GM11168 (cell line): Measurements from ENCODE around the gene PTTG1IP.

Experiments used
- in situ Hi-C: fragments of 300-500 bp; cut with MboI; formaldehyde crosslinking; loops from one replicate; pipeline ENCODE4 v1.12.0; 2022; ENCODE audit warnings: low sequenced_read_pairs; ENCODE audit not compliant: unreplicated experiment

PTTG1IP gene, protein sequence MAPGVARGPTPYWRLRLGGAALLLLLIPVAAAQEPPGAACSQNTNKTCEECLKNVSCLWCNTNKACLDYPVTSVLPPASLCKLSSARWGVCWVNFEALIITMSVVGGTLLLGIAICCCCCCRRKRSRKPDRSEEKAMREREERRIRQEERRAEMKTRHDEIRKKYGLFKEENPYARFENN

DNA sequence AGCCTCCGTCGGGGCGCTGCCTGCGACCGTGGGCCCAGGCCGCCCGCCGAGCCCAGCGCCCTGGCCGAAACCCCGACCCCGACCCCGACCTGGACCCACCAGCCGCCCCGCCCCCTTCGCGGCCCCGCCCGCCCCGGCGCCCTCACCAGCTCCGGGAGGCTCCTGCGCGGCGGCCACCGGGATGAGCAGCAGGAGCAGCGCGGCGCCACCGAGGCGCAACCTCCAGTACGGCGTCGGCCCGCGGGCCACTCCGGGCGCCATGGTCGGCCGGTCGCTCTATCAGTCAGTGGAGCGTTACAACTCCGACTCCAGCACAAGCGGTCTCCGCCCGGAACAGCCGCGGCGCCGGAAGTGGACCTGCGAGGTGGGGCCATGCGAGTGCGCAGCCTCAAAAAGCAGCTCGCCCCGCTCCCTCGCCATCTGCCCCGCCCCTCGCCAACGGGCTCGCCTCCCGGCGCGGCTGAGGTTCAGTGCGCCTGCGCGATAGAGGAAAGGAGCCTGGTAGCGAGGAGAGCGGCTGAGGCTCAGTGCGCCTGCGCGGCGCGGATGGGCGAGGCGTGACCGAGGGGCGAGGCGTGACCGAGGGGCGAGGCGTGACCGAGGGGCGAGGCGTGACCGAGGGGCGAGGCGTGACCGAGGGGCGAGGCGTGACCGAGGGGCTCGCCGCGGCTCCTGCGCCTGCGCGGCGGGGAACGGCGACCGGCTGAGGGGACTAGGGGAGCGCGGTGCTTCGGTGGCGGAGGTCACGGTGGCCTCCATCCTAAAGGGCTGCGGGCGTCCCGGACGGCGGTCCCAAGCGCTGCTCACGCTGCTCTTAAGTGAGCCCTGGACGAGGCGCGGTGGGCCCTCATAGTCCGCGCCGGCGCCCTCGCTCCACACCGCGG lies at the start of gene PTTG1IP:
TSS of gene PTTG1IP (minus strand) at position 335 of the 884 bp plus-strand sequence. CDS start at position 261, 74 bp downstream.
- in situ Hi-C loops: no loop called here

DNA sequence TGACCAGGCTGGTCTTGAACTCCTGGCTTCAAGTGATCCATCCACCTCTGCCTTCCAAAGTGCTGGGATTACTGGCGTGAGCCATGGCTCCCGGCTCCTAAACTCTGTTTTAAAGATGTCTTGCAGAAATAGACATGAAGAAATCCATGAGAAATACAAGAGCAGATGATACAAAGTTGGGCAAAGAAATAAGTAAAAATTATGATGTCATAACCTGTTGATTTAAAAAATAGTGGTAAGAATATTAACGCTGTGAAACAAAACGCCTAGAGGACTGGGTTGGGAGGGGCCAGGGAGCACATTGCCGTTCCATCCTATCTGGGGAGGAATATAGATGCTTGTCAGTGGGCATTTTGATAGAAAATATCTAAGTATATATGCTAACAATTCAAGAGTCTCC lies 48.4 kb upstream of the PTTG1IP start:
- in situ Hi-C loops: no loop called here

DNA sequence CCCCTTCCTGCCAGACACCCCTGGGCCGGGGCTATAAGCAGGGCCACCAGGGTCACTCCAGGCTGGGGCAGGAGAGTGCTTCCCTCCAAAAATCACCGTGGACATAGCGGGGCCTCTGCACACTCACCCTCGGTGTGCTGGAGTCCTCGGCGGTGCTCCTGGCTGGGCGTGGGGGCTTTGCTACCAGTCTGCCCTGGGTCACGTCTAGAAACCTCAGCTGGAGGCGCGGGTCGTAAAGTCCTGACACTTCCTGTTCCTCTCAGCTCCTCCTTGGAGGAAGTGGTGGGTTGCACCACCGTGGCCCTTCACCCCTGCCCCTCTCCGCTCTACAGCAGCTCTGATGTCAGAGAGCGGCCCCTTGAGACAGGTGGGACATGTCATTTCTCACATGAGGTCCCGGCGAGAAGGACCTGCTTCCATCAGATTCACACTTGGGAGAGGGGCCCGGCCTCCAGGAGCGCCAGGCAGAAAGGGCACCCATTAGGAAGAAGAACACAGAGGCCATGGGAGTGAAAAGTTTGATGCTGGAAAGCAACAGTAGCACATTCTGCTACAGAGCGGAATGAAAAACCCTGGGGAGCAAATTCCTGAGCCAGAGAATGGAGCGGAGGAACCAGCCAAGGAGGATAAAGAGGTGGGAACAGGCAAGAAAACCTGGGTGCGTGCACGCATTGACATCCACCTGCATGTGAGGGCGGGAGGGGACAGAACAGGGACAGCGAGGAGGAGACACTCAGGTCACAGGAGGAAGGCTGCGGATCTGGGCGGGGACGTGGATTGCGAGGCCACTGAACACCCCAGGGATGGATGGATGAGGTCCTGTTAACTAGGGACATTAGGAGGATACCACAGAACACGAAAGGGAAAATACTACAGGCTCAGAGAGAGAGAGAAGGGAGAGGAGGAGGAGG lies 47.5 kb upstream of the PTTG1IP start, which contains the start of gene ITGB2:
TSS of gene ITGB2 (minus strand) at position 206 of the 911 bp plus-strand sequence. CDS start 10,117 bp downstream, outside the sequence.
- in situ Hi-C loops: no loop called here

DNA sequence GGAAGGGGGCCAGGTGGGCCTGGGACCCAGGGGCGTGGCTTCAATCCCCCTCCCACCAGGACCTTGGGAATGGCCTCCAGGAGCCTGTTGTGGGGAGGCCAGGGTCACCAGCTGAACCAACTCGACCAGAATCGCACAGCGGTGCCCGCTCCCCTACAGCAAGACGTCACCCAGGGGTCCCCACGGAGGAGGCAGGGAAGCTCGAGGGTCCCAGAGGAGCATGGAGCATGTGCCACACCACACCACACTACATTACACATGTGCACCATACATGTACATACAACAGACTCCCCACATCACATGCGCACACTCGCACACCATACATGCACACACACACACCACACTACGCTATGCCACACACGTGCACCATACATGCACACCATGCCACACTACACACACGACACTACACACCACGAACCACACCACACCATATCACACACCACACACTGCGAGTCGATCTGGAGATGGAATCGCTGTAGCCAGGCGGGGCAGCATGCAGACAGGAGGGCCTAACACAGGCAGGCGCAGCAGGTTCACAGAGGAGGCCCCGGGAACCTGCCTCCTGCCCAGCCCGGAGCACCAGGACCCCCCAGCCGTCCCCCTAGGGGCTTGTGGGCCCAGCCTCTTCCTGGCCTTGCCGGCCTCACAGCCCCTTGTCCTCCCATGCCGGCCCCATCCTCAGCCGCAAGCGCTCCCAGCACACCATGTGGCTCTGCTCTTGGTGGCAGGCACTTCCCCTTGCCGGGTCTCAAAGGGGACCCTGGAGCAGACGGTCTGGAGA lies 46.6 kb upstream of the PTTG1IP start:
- in situ Hi-C loops: loop anchor here (10.0 kb wide), 1 partner anchor 115 kb away; the partner anchor contains the start of gene UBE2G2

DNA sequence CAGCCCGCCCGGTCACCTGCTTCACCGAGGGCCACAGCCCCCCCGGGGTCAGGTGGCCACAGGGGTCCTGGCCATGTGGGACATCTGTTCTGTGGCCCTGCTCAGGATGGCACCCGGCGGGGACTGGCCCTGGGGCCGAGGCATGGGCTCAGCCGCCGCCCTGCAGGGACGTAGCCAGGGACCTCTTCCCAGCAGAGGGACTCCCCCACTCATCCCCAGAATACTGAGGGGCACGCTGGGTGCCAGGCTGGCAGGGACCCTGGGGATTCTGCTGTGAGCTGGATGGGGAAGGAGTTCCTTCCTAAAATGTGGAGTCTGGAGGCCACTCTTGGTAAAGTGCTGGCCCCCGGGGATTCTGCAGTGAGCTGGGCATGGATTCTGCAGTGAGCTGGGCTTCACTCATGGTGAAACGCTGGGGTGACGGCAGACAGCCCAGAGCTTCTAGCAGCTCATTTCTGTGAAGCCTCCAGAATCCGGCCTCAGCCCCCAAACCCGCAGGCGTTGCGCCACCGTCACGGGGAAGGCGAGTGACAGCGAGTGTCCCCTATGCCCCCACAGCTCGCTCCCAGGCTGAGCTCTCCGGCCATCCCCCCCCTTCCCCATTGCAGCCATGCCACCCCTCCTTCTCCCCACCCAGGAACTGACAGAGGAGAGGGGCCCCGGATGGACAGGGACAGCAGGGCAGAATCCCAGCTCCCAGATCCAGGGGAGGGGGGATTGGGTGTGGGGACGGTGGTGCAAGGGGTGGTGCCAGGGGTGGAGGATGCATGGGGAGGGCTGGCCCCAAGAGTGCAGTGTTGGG lies 45.8 kb upstream of the PTTG1IP start:
- in situ Hi-C loops: loop anchor here (10.0 kb wide), 1 partner anchor 115 kb away; the partner anchor contains the start of gene UBE2G2

DNA sequence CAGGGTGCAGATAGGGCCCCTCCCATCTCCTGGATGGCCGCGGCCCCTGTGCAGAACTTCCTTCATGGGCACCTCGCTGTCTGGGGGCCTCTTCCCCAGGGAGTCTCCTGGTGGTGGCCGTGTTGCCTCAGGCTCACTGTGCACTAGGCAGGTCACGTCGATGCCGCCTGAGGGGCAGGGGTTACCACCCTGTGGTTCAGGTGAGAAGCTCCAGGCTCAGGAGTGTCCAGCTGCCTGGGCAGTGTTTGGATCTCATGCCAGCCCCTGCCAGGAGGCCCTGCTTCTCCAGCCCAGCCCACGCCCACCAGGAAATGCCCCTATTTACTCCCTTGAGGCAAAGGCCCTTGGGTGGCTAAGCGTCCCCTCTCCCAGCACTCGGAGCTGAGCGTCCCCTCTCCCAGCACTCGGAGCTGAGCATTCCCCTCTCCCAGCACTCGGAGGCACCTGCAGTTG lies 45.1 kb upstream of the PTTG1IP start:
- in situ Hi-C loops: loop anchor here (10.0 kb wide), 1 partner anchor 114 kb away; the partner anchor contains the start of gene UBE2G2

DNA sequence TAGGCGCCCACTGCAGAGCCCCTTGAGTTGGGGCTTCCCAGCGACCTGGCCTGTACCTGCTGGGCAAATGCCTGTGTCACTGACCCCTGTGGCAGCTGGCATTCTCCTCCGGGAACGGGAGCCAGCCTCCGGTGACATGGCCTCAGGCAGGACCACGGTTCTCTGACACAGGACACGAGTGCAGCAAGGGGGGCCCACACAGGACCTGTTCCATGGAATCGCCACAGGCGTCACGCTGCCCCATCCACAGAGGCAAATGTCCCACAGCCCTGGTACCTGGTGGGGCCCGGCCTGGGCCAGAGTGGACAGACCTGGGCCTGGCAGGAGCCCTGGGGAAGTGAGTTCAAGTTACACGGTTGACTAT lies 44.6 kb upstream of the PTTG1IP start:
- in situ Hi-C loops: loop anchor here (10.0 kb wide), 1 partner anchor 113 kb away; the partner anchor contains the start of gene UBE2G2

DNA sequence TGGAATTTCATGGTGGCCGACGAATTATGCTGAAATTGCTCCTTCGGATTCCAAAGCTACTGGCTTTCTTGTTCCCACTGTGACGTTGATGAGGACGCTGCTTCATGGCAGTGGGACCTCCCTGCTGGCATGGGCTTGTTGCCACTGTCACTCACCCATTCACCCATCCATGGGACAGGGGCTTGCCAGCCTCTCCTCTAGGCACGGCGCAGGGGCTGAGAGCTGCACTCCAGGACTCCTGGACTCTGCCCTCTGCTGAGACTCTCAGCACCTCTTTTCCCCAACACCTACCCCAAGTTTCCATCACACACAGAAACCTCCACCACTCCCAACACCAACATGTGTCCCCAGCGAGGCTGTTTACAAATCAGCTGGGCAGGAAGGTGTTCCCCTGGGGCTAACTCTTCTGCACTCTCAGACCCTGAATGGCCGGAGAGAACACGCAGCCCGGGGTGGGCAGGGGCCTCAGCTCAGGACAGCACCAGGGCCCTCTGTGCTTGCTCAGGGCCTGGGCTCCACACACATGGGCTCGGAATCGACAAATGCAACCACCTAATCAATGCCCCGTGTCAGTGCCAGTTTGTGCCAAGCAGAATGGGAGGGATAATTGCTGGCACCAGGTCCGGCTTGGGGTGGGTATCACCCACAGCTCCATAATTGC lies 44.1 kb upstream of the PTTG1IP start:
- in situ Hi-C loops: loop anchor here (10.0 kb wide), 1 partner anchor 113 kb away; the partner anchor contains the start of gene UBE2G2

DNA sequence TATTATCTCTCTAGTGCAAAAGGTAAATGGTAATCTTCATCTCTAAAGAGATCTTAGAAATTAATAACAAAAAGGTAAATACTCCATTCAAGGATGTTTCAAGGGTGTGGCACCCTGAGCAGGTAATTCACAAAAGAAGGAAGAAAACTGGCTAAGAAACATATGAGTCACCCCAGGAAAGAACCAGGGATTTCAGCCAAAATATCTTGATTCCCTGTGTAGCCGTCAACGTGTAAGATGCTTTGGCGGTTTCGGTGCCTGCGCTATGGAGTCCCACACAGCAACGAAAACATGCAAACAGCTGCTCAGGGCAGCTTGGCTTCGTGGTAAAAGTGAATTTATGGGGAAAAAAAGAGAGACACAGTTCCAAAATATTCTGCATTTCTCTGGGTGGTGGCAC lies 43.5 kb upstream of the PTTG1IP start:
- in situ Hi-C loops: loop anchor here (10.0 kb wide), 1 partner anchor 112 kb away; the partner anchor contains the start of gene UBE2G2

DNA sequence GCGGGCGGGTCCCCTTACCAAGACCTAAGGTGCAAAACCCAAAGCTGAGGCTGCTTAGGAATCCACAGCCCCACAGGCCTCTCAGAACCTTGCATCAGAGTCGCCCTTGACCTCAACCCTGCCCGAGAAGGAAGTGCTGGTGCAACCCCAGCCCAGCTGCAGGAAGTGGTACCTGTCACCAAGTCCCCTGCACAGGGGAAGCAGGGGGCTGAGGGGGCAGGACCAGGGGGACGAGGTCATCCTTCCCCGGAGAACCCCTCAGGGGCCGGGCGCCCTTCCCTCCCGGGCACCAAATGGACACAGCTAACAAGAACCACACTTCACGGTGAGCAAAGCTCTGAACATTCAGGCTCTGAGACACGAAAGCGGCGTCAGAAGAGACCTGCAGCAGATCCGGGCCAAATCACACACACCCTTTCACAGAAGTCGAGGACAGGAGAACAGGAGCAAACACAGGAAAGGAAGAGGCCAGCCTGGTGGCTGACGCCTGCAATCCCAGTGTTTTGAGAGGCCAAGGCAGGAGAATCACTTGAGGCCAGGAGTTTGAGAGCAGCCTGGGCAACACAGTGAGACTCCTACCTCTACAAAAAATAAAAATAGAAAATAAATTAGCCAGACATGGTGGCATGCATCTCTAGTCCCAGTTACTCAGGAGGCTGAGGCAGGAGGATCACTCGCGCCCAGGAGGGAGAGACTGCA lies 40.8 kb upstream of the PTTG1IP start:
- in situ Hi-C loops: loop anchor here (10.0 kb wide), 1 partner anchor 110 kb away; the partner anchor contains the start of gene UBE2G2

DNA sequence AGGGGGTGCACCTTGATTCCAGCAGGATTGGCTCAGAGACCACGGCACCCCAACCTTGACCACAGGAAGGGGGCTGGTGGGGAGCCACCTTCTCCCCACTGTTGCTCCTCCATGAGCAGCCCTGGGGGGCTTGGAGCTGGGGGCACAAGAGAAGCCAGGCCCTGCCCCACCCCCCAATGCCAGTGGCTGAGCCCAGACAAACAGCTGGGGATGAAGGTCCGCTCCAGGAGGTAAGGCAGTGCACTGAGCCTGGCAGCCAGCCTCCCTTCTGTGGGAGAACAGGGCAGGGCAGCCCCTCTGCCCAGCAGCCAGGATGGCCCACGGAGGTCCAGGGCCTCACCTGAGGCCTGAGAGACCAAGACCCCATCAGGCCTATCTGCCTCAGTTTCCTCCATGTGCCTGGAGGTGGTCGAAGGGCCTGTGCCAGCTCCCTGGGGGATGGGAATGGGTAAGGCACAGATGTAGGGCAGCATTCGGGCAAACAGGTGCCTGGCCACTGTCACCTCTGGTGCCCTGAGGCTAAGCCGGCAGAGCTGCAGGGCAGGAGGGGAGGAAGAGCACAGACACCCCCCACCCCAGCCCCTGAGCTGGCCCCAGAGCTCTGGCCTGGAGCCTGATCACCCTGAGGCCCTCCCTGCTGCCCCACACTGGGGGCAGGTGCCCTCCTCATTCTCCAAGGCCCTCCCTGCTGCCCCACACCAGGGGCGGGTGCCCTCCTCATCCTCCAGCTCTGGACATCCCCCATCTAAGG lies 40.1 kb upstream of the PTTG1IP start:
- in situ Hi-C loops: loop anchor here (10.0 kb wide), 1 partner anchor 109 kb away; the partner anchor contains the start of gene UBE2G2

DNA sequence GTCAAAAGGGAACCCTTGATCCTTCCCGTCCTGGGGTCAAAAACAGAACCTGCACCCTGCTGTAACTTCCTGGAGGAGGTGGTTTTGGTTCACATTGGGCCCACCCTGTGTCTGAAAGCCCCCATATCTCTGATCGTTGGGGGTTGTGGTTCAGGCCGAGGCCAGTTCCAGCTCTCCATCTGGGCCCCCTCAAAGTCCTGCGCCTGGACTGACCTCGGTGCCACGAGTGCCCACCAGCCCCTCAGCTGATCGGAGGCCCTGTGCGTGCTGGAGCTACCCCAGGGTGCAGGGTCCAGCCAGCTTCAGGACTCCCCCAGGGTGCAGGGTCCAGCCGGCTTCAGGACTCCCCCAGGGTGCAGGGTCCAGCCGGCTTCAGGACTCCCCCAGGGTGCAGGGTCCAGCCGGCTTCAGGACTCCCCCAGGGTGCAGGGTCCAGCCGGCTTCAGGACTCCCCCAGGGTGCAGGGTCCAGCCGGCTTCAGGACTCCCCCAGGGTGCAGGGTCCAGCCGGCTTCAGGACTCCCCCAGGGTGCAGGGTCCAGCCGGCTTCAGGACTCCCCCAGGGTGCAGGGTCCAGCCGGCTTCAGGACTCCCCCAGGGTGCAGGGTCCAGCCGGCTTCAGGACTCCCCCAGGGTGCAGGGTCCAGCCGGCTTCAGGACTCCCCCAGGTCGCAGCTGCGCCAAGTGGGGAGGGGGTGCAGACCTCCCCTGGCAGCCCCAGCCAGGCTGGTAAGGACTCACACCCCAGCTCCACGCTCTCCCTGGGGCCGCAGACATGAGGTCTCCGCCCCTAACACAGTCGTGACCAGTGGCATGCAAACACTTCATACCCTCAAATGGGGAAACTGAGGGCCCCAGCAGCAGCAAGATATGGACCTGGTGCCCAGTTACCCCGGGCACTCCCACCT lies 39.3 kb upstream of the PTTG1IP start:
- in situ Hi-C loops: loop anchor here (10.0 kb wide), 1 partner anchor 108 kb away; the partner anchor contains the start of gene UBE2G2

DNA sequence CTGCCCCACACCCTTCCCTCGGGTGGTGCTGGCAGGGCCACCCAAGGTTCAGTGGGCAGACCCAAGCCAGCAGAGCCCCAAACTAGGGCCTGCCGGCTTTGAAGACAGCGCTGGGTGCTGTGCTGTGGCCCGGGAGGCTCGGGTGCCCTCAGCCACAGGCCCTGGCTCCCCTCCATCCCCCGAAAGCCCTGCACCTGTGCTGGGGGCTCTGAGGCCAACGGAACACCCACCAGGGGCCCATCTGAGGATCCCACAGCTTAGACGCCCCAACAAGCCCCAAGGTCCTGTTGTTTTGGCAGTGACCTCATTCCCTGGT lies 38.6 kb upstream of the PTTG1IP start:
- in situ Hi-C loops: loop anchor here (10.0 kb wide), 1 partner anchor 107 kb away; the partner anchor contains the start of gene UBE2G2

DNA sequence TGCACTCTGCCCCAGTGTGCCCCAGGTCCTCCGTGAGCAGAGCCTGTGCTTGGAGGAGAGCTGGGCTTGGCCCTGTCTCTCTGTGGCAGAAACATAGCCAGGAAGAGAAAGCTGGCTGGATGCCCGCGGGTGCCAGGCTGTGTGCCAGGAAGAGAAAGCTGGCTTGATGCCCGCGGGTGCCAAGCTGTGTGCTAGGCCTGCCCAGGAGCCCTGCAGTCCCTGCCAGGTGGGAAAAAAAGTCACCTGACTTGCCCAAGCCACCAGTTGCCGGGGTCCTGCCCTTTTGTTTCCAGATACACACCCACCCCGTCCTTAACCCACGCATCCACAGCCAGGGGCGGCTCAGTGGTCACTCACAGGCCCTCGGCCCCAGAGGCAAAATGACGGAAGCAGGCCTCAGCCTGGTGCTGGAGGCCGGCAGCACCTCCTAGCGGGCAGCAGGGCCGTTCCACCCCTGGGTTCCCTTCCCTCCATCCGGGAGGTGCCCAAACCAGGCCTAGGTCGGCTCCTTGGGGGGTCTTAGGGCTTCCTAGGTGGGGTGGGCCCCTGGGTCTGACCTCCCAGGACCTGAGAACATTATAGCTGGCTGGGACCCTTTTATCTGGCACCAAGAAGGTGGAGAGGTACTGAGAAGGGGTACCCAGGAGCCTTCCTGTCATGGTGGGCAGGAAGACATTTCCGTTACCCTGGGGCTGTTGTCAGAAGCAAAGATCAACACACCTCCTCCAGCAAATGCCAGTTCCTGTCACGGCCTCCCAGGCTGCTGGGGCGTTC lies 38.1 kb upstream of the PTTG1IP start:
- in situ Hi-C loops: loop anchor here (10.0 kb wide), 1 partner anchor 107 kb away; the partner anchor contains the start of gene UBE2G2

DNA sequence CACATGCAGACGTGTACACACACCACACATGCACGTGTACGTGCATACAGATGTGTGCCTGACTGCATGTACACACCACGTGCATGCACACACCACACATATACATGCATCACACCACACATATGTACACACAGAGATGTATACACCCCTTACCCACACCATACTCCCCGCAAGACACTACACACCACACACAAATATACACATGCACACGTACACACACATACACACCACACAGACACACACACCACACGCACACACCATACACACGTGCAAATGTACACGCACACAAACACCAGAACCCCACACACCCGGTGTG lies 37.5 kb upstream of the PTTG1IP start:
- in situ Hi-C loops: loop anchor here (10.0 kb wide), 1 partner anchor 106 kb away; the partner anchor contains the start of gene UBE2G2
